Dermis microvascular lymphatic vessel endothelial cell (primary cell): ENCODE measurements around the gene TUB. TPM values are rescaled to one million over a fixed set of nuclear protein-coding genes. Genes with fewer than 3 reads are reported as not detected.

Experiments used
- DNase-seq, 2 donors: peaks; one replicate each; pipeline versions ENCODE4 v3.0.0 to v3.0.0-alpha.2; 2010; ENCODE audit warnings: low read depth in 2 of 2
- total RNA-seq: library from RNA; depleted of rRNA; stranded (reverse); fragments of >200 nt; gene quantifications from 2 replicates; pipeline ENCODE4 v1.2.1, GENCODE V29; 2014

Gene TUB
- total RNA-seq, 1 donor from 2014 or later = 0.51 TPM

DNA sequence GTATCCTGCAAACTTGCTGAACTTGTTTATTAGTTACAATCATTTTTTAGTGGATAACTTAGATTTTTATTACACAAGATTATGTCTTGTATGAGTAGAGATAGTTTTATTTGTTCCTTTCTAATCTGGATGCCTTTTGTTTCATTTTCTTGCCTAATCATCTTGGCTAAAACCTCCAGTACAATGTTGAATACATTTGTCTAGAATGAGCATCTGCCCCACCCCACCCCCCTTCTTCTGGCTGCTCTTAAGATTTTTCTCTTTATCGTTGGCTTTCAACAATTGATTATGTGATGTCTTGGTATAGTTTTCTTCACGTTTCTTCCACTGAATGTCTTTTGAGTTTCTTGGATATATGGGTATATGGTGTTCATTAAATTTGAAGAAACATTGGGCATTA, 37.3 kb upstream of the TUB start:
- DNase-seq = no peak

DNA sequence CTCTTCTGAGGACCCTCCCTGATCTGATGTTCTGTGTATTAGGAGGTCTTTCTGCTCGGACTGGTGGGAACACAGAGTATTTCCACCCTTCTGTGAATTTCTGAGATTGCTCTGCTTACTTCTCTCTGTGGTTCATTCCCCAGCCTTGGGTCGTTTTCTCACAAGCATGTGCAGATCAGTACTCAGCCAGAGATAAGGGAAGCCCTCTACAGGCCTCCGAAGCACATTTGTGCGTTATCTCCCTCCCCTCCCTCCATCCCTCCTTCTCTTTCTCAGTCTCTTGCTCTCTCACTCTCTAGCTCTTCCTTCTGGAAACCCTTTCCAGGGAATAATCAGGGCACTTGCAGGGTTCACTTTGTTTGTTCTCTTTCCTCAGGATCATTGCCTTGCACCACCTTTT, 35.2 kb upstream of the TUB start:
- DNase-seq = no peak

DNA sequence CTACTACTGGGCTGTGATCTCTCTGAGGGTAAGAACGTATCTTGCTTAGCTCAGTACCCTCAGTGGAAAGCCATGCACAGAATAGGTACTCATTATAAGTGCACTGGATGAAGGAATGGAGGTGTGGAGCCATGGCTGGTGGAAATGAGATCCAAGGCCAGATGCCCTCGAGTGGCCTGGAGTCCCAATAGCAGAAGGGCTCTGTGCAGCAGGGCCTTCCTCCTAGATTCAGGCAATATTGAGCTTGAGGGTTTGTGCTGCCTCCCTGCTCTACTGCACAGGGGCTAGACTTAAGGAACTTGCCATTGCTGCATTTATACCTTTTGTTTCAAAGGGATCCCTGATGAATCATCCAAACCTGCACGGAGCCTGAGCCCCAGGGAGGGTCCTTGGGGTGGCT, 33.6 kb upstream of the TUB start:
- DNase-seq = no peak

DNA sequence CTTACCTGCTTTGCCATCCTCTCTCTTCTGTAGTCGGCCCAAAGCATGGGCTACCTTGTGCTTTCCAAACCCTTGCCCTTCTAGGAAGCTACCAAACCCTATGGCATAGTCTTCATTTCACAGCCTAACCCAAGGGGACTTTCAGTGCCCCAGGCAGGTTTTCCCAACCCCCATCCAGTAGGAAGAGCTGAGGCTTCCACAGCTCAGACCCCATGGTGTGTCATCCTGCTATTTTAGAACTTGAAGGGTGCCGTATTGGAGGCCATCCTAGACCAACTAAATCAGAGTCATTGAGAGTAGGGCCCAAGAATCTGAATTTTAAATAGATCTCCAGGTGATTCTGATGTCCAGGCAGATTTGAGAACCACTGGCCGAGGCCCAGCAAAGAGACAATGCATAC, 31.9 kb upstream of the TUB start:
- DNase-seq = no peak

DNA sequence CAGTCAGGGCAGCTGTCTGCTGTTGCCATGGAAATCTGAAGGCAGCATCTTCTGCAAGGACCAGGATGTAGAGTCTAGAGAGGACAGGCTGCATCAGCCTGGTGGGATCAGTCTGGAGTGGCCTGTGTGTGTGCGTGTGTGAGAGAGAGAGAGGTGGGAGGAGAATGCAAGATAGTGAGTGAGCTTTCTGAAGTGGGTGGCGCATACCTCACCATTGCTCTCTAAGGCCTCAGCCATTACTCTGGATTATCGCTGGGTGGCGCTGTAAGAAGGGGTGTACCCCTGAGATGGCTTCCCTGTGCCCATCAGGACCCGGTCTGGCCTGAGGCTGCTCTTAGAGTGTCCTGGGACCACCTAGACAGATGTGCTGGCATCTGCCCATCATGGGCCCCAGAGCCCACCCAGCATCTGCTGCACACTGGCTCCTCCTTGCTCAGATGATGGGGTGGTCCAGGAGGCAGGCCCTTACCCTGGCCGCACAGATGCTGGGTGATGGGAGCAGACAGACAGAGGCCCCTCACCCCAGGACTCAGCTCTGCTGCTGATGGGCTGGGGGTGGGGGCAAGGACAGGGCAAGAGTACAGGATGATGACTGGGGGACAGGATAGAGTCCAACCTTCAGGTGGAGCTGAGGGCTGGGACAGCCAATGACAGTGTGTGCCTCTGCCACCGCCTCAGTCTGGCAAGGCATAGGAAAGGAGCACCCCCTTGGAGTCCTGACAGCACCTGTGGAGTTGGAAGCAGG, 25.7 kb upstream of the TUB start:
- DNase-seq = no peak

DNA sequence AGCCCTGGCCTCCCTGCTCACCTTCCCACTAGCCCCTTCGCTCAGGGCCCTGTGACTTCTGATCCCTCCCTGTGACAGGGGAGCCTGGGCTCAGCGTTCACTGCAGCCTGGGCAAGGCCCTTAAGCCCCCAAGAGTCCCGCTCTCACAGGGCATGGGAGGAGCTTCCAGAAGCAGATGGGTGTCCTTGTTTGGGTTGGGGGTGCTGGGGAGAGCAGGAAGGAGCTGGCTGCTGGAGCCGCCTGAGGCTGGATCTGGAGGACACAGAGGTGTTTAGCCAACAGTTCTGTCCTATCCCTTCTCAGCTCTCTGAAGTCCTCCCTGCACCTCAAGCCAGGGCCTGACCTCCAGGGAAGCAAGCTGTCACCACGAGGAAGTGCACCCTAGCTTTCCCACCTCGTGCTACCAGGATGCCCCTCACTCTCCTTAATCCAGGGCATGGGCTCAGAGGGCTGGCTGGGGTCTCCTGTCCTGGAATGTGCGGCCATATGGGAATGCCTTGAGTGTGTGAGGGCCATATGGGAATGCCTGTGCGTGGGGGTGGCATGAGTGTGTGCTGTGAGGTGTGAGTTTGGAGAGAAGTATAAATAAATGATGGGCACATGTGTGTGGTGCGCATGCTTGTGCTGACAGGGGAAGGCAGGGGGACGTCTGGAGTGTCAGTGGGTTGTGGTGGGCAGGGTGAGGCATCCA, 25.0 kb upstream of the TUB start:
- DNase-seq = no peak

DNA sequence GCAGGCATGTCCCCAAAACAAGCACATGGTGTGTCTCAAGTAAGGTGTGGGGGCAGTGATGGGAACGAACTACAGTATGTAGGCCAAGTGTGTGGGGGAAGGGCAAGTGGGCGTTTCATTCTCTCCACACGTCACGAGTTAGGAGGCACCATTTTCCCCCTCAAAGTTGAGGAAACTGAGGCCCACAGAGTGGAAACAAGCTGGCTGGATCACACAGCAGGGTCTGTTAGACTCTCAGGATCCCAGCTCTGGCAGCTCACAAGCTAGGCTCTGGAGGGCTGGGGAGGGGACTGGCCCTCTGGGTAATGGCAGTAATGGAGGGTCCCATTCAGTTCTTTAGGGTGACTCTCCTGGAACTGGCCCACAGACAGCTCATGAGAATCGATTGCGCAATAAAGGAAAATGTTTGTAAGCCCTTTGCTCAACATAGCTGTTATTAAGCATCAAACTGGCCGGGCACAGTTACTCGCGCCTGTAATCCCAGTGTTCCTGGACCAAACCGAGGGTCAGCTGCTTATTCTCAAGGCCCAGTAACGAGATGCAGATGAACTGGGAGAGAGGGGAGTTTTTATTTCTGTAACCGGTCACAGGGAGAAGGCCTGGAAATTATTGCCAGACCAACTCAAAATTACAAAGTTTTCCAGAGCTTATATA, 24.1 kb upstream of the TUB start:
- no peak for DNase-seq

DNA sequence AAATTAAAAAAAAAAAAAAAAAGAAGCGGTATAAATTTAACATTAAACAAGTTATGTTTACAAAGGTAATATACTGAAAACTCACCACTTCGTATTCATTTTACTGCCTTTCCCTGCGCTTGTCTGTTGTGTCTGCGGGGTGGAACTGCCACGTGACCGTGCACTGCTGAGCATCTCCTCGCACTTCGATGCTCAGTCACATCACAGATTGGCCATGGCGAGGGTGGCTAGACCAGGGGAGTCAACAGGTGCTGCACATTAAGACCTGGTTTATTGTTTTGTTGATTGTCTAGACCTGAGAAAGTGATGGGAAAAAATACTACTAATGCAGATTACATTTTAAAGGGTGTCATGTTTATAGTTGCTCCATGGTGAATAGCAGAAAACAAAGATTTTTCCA, 22.8 kb upstream of the TUB start:
- DNase-seq = no peak

DNA sequence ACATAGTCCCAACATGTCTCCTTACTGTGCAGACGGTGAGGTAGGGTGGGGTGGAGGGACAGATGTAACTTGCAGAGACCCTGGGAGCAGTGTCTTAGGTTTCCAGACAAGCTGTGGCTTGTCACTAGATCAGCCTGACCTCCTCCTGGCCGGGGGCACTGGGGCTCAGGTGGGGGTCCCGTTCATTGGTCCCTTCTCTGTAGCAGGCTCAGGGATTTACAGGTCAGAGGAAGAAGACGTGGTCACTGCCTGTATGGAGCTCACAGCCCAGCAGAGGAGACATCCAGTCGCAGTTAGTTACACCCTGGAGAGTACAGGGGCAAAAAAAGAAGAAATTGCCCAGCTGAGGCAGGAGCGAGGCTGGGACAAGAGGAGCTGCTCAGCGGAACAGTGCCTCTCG, 22.0 kb upstream of the TUB start:
- no peak for DNase-seq

DNA sequence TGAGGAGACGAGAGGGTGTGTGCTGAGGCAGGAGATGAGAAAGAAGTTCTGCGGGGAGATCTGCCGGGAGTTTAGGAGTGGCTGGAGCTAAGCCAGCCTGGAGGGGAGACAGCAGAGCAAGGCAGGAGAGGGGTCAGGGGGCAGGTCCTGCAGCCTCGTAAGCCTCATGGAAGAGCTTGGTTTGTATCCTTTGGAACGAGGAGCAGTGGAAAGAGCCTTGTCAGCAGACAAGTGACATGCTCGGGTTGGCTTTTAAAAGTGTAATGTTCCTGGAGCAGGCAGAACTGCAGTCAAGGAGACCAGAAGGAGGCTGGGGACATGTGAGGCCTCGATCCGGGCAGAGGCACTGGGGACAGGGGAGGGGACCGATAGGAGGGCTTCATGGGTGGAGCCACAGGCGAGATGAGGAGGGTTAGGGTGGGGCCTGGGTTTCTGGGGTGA, 21.4 kb upstream of the TUB start:
- DNase-seq = no peak

DNA sequence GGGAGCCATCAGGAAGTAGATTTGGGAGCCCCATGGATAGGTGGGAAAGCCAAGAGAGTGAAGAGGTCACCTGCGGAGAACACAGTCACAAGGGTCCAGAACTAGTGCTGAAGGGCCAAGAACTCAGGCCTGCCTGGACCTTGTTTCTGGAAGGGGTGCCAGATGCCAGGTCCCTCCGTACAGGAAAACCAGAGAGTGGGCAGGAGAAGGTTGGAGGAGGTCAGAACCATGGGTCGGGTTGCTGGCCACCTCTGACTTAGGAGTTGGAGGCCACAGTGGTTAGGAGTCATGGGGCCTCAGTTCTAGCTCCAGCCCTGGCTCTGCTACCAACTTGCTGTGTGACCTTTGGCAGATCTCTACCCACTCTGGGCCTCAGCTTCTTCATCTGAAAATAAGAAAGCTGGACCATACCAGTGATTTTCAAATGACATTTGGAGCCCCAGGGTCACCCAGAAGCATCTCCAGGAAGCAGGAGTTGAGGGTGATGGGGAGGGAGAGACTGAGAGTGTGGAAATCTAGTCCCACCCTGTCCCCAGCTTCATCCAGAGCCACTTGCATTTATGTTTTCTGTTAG, 20.8 kb upstream of the TUB start:
- no peak for DNase-seq

DNA sequence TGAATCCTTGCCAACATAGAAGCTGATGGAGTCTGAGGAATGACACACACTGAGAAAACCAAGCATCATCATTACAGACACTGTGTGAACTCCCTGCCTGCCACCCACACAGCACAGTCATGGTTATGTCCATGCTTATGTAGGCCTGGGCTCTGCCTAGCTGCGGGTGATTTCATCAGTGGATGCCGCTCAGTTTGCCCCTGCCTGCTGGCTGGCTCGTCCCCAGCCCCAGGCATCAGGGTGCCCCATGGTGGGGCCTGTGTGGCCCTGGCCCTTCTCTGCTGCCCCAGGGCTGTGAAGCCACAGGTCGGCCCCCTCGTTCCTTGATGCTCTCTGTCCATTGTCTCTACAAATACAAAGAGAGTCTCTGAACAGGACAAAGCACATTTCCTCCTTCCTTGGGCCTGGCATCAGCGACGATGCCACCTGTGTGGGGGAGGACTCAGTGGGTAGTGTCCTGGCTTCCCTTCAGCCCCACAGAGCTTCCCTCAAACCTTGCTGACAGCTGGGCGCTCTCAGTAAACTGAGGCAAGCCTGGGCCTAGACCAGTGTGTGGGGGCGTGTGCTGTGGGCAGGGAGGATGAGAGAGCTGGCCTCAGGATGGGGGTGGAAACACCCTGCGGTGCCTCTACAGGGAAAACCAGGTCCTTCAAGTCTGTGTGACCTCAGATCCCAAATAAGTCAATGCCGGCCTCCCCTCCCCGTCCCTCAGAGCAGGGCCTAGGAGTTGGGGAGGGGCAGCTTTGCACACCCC, 20.0 kb upstream of the TUB start:
- DNase-seq = no peak

DNA sequence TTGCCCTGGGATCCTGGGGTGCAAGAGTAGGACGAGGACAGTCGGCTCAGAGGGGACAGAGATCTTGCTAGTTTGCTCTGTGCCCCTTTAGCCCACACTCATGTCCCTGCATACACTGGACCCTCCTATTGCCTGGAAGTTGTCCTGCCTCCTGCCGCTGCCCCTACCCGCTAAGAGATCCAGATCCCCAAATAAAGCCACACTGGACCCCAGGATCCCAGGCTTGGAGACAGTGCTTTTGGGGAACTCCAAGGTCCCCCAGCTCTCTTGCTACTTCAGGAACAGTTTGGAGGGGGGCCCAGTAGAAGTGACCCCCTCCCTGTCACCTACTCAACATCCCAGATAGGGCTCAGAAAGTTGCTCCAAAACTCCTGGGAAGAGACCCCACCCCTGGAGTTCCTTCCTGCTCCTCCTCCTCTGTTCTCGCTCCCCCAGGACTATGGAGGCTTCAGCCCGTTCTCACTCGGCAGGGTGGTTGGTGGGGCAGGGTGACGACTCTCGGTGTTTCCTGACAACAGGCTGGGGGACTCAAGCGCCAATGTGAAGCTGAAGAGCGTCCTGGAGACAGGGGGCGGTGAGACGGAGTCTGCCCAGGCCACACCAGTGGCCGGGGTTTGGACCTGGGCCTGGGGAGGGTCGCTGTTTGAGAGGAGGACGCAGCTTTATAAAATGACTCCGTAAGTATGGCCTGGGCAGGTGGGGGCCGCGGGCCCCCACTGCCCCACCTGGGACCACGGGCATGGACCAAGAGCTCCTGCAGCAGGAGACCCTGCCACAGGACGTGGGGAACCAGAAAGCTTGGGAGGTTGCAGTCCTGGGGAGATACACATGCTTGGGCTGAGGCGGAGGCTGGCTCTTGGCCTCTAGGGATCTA, 19.2 kb upstream of the TUB start:
- no peak for DNase-seq

DNA sequence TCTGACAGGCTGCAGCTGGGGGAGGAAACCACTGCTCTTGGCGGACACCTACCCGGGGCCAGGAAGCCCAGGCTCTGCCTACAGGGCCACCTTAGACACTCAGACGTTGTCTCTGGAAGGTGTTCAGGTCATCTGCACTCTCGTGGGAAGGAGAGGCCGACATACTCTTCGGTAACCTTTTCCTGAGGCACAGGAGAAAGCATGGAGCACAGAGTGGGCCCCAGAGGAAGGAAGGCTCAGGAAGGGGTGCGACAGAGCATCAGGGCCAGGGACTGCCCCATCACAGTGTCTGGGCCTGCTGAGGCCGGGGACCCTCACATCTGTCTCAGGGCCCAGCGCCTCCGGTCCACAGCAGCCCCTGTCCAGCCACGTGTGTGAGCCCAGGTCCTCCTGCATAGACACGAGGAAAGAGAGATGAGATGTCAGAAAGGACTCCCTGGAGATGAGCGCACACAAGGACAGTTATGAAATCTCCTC, 18.2 kb upstream of the TUB start:
- no peak for DNase-seq

DNA sequence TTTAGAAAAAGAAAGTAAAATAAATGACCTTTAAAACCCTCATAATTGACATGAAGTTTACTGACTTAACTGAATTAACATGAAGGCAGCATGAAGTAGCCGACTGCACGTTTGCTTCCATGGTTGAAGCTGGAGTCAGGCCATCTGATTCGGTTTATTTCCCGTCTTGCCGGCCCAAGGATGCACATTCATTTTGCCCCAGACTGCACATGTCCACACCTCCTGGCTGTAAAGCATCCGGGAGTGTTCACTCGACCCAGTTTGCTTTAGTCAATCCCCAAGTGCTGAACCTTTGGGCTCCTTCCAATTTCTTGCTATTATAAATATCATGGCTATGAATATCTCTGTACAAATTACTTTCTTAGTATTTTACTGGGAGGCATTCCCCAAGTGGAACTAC, 17.7 kb upstream of the TUB start:
- DNase-seq = no peak

DNA sequence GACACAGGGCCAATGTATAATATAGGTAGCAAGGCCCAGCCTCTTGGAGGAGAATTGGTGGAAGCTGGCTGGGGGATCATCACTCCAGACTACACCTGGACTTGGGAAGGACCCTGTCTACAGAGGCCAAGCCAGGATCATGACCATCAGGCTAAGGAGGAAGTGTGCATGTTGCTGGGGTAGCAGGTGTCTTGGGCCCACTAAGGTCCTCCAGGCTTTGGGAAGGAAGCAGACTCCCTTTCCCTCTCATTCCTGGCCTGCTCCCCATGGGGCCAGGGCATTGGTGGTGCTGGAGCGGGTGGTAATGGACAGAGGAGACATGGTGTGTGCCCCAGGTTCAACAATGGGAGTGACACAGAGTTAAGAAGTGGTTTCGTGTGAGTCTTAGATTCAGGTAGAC, 16.0 kb upstream of the TUB start:
- DNase-seq = no peak

DNA sequence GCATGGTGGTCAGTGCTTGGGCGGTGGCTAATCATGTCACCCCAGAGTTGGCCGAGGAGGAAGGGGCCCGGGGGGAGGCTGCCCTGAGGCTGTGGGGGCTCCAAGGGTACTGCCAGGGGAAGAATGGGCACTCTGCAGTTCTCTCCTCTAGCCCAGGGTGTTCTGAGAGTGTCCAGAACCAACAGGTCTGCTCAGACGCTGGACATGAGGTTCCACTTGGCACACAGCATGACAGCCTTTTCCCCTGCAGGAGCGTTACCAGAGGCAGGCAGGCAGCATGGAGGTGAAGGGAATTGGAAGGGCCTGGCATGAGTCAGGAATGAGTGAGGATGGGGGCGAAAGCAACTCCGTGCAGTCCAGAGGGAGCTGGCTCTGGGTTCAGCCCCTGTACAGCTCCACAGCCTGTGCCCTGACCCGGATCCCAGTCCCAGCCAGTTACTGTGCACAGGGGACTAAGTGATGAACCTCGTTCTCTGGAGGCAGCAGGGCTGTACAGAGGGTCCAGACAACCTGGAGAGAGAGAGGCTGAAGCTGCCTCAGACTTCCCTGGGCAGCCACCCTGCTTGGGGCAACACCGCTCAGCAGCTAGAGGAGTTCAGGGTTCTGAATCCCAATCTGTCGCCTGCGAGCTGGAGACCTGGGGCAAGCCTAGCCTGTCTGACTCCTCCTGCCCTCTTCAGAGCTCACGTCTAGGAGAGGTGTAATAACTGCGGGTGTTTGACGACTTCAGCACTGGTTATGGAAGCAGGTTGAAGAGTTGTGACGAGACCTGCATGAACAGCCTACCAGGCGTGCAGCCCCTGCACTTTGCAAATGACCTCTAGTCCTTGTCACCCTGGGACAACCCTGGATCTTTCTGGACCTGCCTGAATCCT, 14.7 kb upstream of the TUB start:
- DNase-seq = no peak

DNA sequence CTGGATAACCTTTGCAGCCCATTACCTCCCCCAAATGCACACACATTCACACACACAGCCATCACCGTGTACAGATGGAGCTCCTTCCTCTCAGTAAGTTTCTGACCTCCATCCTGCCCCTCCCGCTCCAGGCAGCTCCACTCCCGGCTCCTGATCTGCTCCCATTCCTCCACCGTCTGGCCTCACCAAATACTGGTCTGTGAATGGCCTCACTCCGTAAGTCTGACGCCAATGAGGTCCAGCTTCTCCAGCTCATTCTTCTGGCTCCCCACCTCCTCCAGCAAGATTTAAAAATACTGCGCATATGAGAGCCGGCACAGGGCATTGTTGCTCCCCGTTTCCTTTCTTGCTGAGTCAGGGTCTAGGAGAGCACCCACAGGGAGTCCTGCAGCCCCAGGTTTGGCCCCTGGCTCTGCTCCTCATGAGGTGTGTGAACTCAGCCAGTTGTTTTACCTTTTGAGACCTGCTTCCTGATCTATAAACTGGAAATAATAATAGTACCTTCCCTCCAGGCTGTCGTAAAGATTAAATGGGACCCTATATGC, 14.0 kb upstream of the TUB start:
- no peak for DNase-seq

DNA sequence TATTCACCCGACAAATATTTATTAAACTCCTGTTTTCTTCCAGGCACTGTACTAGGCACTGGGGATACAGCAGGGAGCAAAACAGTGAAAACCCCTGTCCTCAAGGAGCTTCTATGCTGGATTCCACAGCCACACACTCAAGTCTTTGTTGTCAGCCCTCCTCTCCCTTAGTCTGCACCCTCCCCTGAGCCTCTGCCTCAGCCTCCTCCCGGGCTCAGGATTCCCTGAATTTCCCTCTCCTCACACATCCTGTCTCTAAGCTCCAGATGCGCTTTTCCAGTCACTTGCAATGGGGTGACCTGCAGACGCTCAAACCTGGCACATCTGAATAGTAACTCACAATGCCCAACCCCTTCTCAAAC, 13.5 kb upstream of the TUB start:
- DNase-seq = no peak
